ENCODE results near the gene FAP. TPM values are rescaled to one million over a fixed set of nuclear protein-coding genes. Genes with fewer than 3 reads are reported as not detected.

The FAP gene
- total RNA-seq, 1 experiment from 2014 or later = 0.88 TPM

GRCh38 chr2:162126111-162126519 is 117.1 kb downstream of the FAP start:
- DNase-seq (ENCODE audit: low spot score) = no peak
- CTCF ChIA-PET = no interaction called here
- intact Hi-C loops (cut with micrococcal nuclease; ENCODE audit: unreplicated experiment) = loop anchor here (10.0 kb wide), 1 partner anchor 901 kb away; no protein-coding TSS in a partner anchor
- Histone ChIP-seq H3K9me3 (ENCODE audit: low read depth, low read length, poor library complexity, severe bottlenecking) (no peaks in the 10 kb centered on the region), H3K27ac (ENCODE audit: low read depth, low read length, poor library complexity, severe bottlenecking) (no peak overlapping the region), H3K27me3 (replicated peaks; ENCODE audit: insufficient read depth, low read depth, low read length, poor library complexity) (no peaks in the 10 kb centered on the region), H3K36me3 (ENCODE audit: insufficient read depth, low read length, poor library complexity, severe bottlenecking) (no peaks in the 10 kb centered on the region), H3K4me3 (ENCODE audit: low read depth, low read length, poor library complexity, severe bottlenecking) (no peak overlapping the region), H3K4me1 (ENCODE audit: insufficient read depth, low read length, poor library complexity, severe bottlenecking) (no peaks in the 10 kb centered on the region)
- no TSS peak for BruUV-seq (replicated peaks)
- POLR2A ChIA-PET (ENCODE audit: low non-redundant PET) = no interaction called here
- TF ChIP-seq CTCF (conservative IDR thresholded peaks at IDR 0.05; ENCODE audit: low read depth, low read length) (no peak), EZH2 (IDR thresholded peaks at IDR 0.05; ENCODE audit: borderline replicate concordance, low read depth, low read length, poor library complexity, severe bottlenecking) (no peak)

DNA sequence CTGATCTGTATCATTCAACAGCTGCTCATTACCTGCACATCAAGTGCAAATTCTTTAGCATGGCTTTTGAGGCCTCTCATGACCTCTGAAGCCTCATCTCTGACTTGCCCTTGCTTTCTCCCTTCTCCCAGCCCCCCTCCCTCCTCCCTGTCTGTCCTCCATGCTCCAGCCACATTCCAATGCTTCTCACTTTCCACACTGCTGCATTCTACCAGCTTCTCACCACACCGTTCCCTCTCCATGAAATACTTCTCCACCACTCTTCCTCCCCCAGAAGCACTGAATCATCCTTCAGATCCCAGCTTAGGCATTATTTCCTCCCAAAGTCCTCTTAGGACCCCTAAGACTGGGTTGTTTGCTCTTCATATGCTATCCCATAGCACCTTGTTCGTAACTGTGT is 118.1 kb downstream of the FAP start:
- Histone ChIP-seq H3K4me1 (ENCODE audit: insufficient read depth, low read length, poor library complexity, severe bottlenecking) (no peaks in the 10 kb centered on the region), H3K36me3 (ENCODE audit: insufficient read depth, low read length, poor library complexity, severe bottlenecking) (no peaks in the 10 kb centered on the region), H3K4me3 (ENCODE audit: low read depth, low read length, poor library complexity, severe bottlenecking) (no peak overlapping the region), H3K9me3 (ENCODE audit: low read depth, low read length, poor library complexity, severe bottlenecking) (no peaks in the 10 kb centered on the region), H3K27ac (ENCODE audit: low read depth, low read length, poor library complexity, severe bottlenecking) (no peak overlapping the region), H3K27me3 (replicated peaks; ENCODE audit: insufficient read depth, low read depth, low read length, poor library complexity) (no peaks in the 10 kb centered on the region)
- no peak for DNase-seq (ENCODE audit: low spot score)
- intact Hi-C loops (cut with micrococcal nuclease; ENCODE audit: unreplicated experiment) = loop anchor here (10.0 kb wide), 1 partner anchor 900 kb away; no protein-coding TSS in a partner anchor
- BruUV-seq (replicated peaks) = no TSS peak
- POLR2A ChIA-PET (ENCODE audit: low non-redundant PET) = no interaction called here
- TF ChIP-seq EZH2 (IDR thresholded peaks at IDR 0.05; ENCODE audit: borderline replicate concordance, low read depth, low read length, poor library complexity, severe bottlenecking) = no peak
- TF ChIP-seq CTCF (conservative IDR thresholded peaks at IDR 0.05; ENCODE audit: low read depth, low read length) = no peak
- CTCF ChIA-PET = no interaction called here

- H3K4me1 ChIP-seq (ENCODE audit: insufficient read depth, low read length, poor library complexity, severe bottlenecking) = no peaks in the 10 kb centered on the region
- intact Hi-C loops (cut with micrococcal nuclease; ENCODE audit: unreplicated experiment) = loop anchor here (1.0 to 10.0 kb wide), 4 partner anchors 117 to 899 kb away; no protein-coding TSS in a partner anchor
- no peak overlapping the region for H3K4me3 ChIP-seq (ENCODE audit: low read depth, low read length, poor library complexity, severe bottlenecking)
- H3K36me3 ChIP-seq (ENCODE audit: insufficient read depth, low read length, poor library complexity, severe bottlenecking) = no peaks in the 10 kb centered on the region
- H3K27ac ChIP-seq (ENCODE audit: low read depth, low read length, poor library complexity, severe bottlenecking) = no peak overlapping the region
- TF ChIP-seq EZH2 (IDR thresholded peaks at IDR 0.05; ENCODE audit: borderline replicate concordance, low read depth, low read length, poor library complexity, severe bottlenecking) (no peak), CTCF (conservative IDR thresholded peaks at IDR 0.05; ENCODE audit: low read depth, low read length) (peak; percentile 79)
- H3K27me3 ChIP-seq (replicated peaks; ENCODE audit: insufficient read depth, low read depth, low read length, poor library complexity) = no peaks in the 10 kb centered on the region
- BruUV-seq (replicated peaks) = no TSS peak
- H3K9me3 ChIP-seq (ENCODE audit: low read depth, low read length, poor library complexity, severe bottlenecking) = no peaks in the 10 kb centered on the region
- CTCF ChIA-PET = no interaction called here
- POLR2A ChIA-PET (ENCODE audit: low non-redundant PET) = no interaction called here
- peak; percentile 73 for DNase-seq (ENCODE audit: low spot score)
Measured at GRCh38 chr2:162123806-162124758, 119.2 kb downstream of the FAP start.

Other genes with a start within 250 kb of the FAP start
- gene DPP4, start 169.2 kb downstream of the FAP start, total RNA-seq (2021) = 0.80 and 1.4 TPM in 2 replicates
- gene GCG, start 91.2 kb downstream of the FAP start, total RNA-seq (2021) = not detected in 2 replicates
- 5.1 and 6.9 TPM in 2 replicates for gene IFIH1, start 75.2 kb upstream of the FAP start, total RNA-seq (2021)
- gene GCA, start 100.7 kb upstream of the FAP start, total RNA-seq (2021) = 7.0 and 11.6 TPM in 2 replicates

Measured in A673 (cell line).